AG10803 (cell line): ENCODE measurements around the gene EYS.

Source experiments
- DNase-seq: peaks from one replicate; pipeline ENCODE4 v3.0.0; 2010; ENCODE audit warnings: low read depth
- H3K4me3 ChIP-seq: 2 replicates; pipeline ENCODE4 v1.5.1; 2011; ENCODE audit warnings: mild to moderate bottlenecking, low read length, control low read depth
- CTCF ChIP-seq: conservative IDR thresholded peaks from 2 replicates; pipeline ENCODE4 v1.5.1; 2011; ENCODE audit warnings: mild to moderate bottlenecking, low read length, control low read depth, inconsistent platforms

EYS gene

GRCh38 chr6:65161661-65162060 lies 545.4 kb downstream of the EYS start:
- no peak overlapping the region for H3K4me3 ChIP-seq
- no peak for DNase-seq
- TF ChIP-seq CTCF: no peak

- no peak for TF ChIP-seq CTCF
- DNase-seq: no peak
- no peak overlapping the region for H3K4me3 ChIP-seq
These were observed 550.0 kb downstream of the EYS start for GRCh38 chr6:65157025-65157424.

- DNase-seq: no peak
- TF ChIP-seq CTCF: no peak
- no peak overlapping the region for H3K4me3 ChIP-seq
These were observed 551.9 kb downstream of the EYS start for GRCh38 chr6:65155083-65155482.

GRCh38 chr6:65149841-65150240 lies 557.2 kb downstream of the EYS start:
- TF ChIP-seq CTCF: no peak

GRCh38 chr6:65148839-65149238 lies 558.2 kb downstream of the EYS start:
- DNase-seq: no peak
- no peak for TF ChIP-seq CTCF
- no peak overlapping the region for H3K4me3 ChIP-seq

More at GRCh38 chr6:65149841-65150240, 557.2 kb downstream of the EYS start:
- no peak overlapping the region for H3K4me3 ChIP-seq
- DNase-seq: no peak

GRCh38 chr6:65135567-65135966 lies 571.5 kb downstream of the EYS start:
- no peak overlapping the region for H3K4me3 ChIP-seq
- DNase-seq: no peak
- TF ChIP-seq CTCF: no peak

GRCh38 chr6:65126667-65127066 lies 580.4 kb downstream of the EYS start:
- no peak for DNase-seq

More at GRCh38 chr6:65126667-65127066, 580.4 kb downstream of the EYS start:
- no peak overlapping the region for H3K4me3 ChIP-seq
- TF ChIP-seq CTCF: no peak
